Stimulated activated CD8-positive, alpha-beta memory T cell treated with anti-CD3 and anti-CD28 coated beads, Interleukin-12 subunit alpha, Interleukin-12 subunit beta, amount 100 ng/mL, for 1 hour (primary cell): ENCODE data around the gene PPP3CB.
"Not testable (repeated sequence)": the region's sequence is repeated elsewhere in the genome, so short reads cannot be mapped to it uniquely, and the experiment has no call there.

ENCODE experiments used
- DNase-seq: peaks from one replicate; pipeline ENCODE4 v3.0.0-alpha.2; 2020; ENCODE audit warnings: low read depth

The PPP3CB gene

DNA sequence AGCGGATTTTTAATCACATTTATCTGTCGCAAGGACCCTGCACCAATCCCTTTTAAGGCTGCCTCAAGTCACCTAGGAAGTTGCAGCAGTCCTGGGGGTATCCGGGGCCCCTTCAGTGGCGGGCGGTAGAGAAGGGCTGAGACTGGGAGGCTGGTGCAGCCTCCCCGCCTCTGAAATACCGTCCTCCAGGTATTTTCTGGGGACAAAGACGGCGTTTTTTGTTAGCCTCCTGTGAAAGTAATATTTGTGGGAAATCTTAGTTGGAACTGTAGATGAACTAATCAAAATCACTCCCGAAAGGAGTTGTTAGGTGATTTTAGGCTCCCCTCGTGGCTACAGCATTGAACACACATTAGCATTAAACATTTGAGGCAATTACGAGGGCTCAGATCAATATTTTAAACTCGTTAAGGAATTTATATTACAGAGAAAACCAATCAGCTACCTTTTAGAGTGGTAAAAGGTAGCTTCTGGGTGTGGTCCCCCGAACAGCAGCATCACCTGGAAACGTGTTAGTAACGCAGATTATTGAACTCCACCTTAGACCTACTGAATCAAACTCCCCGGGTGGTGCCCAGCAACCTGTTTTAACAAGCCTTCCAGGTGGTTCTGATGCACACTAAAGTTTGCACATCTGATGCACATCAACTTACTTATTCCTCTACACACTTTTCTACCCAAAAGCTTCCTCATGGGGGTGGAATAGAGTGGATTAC lies 81.4 kb downstream of the PPP3CB start:
- DNase-seq, result no peak

DNA sequence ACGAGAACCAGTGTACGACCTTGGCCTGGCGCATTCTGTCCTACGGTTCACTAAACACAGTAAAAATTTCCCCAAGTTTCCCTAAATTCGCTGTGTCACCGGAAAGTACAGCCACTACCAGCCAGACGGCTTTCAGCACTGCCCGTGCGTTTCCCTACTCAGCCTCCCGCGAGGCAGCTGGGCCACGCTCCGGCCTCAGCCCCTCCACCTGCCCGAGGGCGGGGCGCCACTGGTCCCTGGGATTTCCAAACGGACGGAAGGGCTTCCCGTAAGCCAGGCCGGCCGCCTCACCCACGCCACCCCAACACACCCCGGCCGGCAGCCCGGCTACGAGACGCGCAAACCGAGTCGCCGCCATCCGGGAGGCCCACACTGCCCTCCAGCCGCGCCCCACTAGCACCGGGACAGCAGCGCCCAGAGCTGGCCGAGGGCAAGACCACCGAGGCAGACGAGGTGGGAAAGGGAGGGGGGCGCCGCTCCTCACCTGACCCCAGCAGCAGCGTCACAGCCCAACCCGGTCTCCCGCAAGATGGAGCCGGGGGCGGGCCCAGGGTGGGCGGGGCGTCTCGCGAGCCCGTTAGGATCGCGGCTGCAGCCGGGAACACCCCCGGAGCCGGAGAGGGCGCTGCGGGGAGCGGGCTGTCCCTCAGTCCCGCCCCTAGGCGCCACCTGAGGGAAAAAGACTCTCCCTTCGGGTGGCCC lies 82.1 kb downstream of the PPP3CB start, which contains the start of gene ANXA7:
Gene ANXA7, minus strand, starts transcription at position 531 of the 702 bp plus-strand sequence. CDS start 13,202 bp downstream, outside the sequence.
- peak; percentile 88 for DNase-seq

- DNase-seq, result no peak
These were observed 82.7 kb downstream of the PPP3CB start for GRCh38 chr10:73413108-73413527.

- no peak for DNase-seq
These were observed 84.9 kb downstream of the PPP3CB start for GRCh38 chr10:73410897-73411296.

DNA sequence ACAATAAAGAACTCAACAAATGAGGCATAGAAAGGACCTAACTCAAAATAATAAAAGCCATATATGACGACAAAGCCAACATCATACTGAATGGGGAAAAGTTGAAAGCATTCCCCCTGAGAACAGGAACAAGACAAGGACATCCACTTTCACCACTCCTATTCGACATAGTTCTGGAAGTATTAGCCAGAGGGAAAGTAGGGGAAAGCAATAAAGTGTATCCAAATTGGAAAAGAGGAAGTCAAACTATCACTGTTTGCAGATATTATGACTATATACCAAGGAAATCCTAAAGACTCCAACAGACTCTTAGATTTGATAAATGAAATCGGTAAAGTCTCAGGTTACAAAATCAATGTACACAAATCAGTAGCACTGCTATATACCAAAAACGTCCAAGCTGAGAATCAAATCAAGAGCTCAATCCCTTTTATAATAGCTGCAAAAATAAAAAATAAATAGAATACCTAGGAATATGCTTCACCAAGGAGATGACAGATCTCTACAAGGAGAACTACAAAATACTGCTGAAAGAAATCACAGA lies 86.8 kb downstream of the PPP3CB start:
- no peak for DNase-seq

DNA sequence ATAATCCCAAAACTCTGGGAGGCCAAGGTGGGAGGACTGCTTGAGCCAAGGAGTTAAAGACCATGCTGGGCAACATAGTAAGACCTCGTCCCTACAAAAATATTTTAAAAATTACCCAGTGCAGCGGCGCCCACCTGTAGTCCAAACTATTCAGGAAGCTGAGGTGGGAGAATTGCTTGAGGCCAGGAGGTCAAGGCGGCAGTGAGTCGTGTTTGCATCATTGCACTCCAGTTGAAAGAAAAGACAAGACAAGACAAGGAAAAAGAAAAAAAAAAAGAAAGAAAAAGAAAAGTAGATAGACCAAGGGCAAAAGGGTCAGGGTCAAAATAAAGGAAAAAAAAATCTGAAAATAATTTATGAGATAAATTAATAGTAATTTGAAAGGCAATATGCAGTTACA lies 87.8 kb downstream of the PPP3CB start:
- DNase-seq, result no peak

- DNase-seq, result no peak
These were observed 88.3 kb downstream of the PPP3CB start for GRCh38 chr10:73407495-73407894.

DNA sequence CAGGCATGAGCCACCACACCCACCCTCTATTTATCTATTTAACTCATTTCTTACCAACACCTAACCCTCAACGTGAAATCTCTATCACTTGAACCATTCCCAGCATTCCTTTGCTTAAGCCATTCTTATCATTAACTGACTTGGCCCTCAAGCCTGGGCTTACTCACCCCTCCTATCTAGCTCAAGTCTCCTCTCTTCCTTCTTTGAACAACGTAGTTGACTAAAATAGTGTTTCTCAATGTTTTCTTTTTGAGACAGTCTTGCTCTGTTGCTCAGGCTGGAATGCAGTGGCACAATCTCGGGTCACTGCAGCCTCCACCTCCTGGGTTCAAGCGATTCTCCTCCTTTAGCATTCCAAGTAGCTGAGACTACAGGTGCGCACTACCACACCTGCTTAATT lies 89.0 kb downstream of the PPP3CB start:
- DNase-seq, result no peak

DNA sequence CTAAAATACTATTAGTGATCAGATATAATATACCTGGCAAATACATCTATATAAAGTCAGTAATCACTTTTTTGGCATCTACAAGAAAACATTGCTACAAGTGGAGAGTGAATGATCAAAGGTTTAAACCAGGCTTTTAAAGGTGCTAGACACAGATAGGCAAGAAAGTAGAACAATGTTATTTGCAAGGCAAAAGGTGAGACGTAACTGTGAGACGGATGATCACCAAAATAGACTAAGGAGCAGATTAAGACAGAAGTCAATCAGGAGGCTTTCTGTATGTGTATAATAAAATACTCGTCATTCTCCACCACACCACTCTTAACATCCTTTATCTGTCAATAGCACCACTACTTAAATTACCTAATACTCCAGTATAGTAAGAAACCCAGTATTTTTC lies 90.3 kb downstream of the PPP3CB start:
- DNase-seq, result no peak

GRCh38 chr10:73404690-73405089 lies 91.1 kb downstream of the PPP3CB start:
- DNase-seq, result no peak

- DNase-seq, result no peak
These were observed 94.2 kb downstream of the PPP3CB start for GRCh38 chr10:73401636-73402035.

- no peak for DNase-seq
These were observed 96.8 kb downstream of the PPP3CB start for GRCh38 chr10:73399063-73399462.

GRCh38 chr10:73398024-73398423 lies 97.8 kb downstream of the PPP3CB start:
- DNase-seq, result no peak

GRCh38 chr10:73394325-73394724 lies 101.5 kb downstream of the PPP3CB start:
- not testable (repeated sequence) for DNase-seq

DNA sequence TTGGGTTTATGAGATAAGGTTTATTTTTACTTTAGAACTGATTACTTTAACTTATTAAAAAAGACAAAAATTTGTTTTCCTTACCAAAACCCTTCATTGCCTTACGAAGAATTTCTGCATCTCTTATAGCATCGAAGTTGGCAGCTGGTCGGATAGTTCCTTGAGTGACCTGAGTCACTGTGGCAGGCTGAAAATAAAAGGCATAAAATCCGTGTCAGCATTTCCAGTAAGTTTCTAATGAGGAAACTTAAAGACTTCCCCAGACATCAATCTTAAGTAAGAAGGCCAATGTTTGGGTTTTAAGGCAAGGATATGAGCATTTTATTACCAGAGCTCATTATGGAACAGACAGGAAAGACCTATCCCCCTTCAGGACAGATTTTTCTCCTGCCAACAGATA lies 107.6 kb downstream of the PPP3CB start:
- no peak for DNase-seq

DNA sequence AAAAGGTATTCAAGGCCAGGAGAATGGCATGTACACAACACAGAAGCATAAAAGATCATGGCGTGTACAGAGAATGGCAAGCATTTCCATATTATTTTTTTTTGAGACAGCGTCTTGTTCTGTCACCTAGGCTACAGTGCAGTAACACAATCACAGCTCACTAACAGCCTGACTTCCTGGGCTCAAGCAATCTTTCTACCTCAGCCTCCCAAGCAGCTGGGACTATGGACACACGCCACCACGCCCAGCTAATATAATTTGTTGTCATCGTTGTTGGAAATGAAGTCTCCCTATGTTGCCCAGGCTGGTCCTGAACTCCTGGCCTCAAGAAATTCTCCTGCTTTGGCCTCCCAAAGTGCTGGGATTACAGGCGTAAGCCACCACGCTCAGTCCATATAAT lies 109.2 kb downstream of the PPP3CB start:
- DNase-seq, result no peak
